HG02852 (cell line): ENCODE data around the gene RIPK4.
"Not testable (repeated sequence)": the region's sequence is repeated elsewhere in the genome, so short reads cannot be mapped to it uniquely, and the experiment has no call there.

Experiments
- ATAC-seq: cut with Tn5 transposase; IDR thresholded peaks from one replicate; pipeline ENCODE4 v1.9.1; 2021; ENCODE audit warnings: mild to moderate bottlenecking, moderate library complexity; ENCODE audit not compliant: unreplicated experiment

The RIPK4 gene

GRCh38 chr21:41717573-41718330 is 49.1 kb downstream of the RIPK4 start:
- no peak for ATAC-seq

GRCh38 chr21:41716751-41717150 is 50.1 kb downstream of the RIPK4 start:
- no peak for ATAC-seq

- no peak for ATAC-seq
Observed at GRCh38 chr21:41715649-41716281, 51.1 kb downstream of the RIPK4 start.

- ATAC-seq, result not testable (repeated sequence)
Observed at GRCh38 chr21:41714299-41714865, 52.5 kb downstream of the RIPK4 start.

- ATAC-seq, result no peak
Observed at GRCh38 chr21:41713495-41714281, 53.2 kb downstream of the RIPK4 start.

GRCh38 chr21:41712730-41713129 is 54.1 kb downstream of the RIPK4 start:
- no peak for ATAC-seq

- no peak for ATAC-seq
Observed at GRCh38 chr21:41712201-41712600, 54.7 kb downstream of the RIPK4 start.

- no peak for ATAC-seq
Observed at GRCh38 chr21:41711416-41712007, 55.3 kb downstream of the RIPK4 start.

GRCh38 chr21:41710823-41711160 is 56.1 kb downstream of the RIPK4 start:
- no peak for ATAC-seq

GRCh38 chr21:41709965-41710822 is 56.7 kb downstream of the RIPK4 start:
- no peak for ATAC-seq

- ATAC-seq, result no peak
Observed at GRCh38 chr21:41709166-41709565, 57.7 kb downstream of the RIPK4 start.

GRCh38 chr21:41707960-41708330 is 58.9 kb downstream of the RIPK4 start:
- no peak for ATAC-seq

- no peak for ATAC-seq
Observed at GRCh38 chr21:41707231-41707959, 59.5 kb downstream of the RIPK4 start.

GRCh38 chr21:41706678-41707077 is 60.2 kb downstream of the RIPK4 start:
- no peak for ATAC-seq

- no peak for ATAC-seq
Observed at GRCh38 chr21:41706263-41706639, 60.6 kb downstream of the RIPK4 start.

GRCh38 chr21:41705546-41706262 is 61.1 kb downstream of the RIPK4 start:
- ATAC-seq, result no peak

- no peak for ATAC-seq
Observed at GRCh38 chr21:41703857-41704501, 62.9 kb downstream of the RIPK4 start.

- ATAC-seq, result no peak
Observed at GRCh38 chr21:41701749-41702148, 65.1 kb downstream of the RIPK4 start.

GRCh38 chr21:41699311-41699710 is 67.5 kb downstream of the RIPK4 start:
- no peak for ATAC-seq
